Breast epithelium (tissue), 3 donors: ENCODE results near the gene TMEM8B.

Experiments
- POLR2A ChIP-seq: fragments of 450-650 bp; IDR thresholded peaks from one replicate; pipeline ENCODE4 v1.6.1; 2016; ENCODE audit warnings: antibody characterized with exemption, mild to moderate bottlenecking, moderate library complexity
- POLR2AphosphoS5 ChIP-seq, 3 donors: sonication (generic); formaldehyde crosslinking; IDR thresholded peaks; one replicate each; pipeline ENCODE4 v1.6.1; 2017; ENCODE audit warnings: antibody characterized with exemption in 3 of 3
- TF ChIP-seq, protein P1 (sequence below), 3 donors: fragments of 450-650 bp; IDR thresholded peaks; one replicate each; pipeline ENCODE4 v1.5.1; 2016 to 2017; ENCODE audit warnings: antibody characterized with exemption in 3 of 3, mild to moderate bottlenecking in 3 of 3, moderate library complexity in 3 of 3

DNA sequence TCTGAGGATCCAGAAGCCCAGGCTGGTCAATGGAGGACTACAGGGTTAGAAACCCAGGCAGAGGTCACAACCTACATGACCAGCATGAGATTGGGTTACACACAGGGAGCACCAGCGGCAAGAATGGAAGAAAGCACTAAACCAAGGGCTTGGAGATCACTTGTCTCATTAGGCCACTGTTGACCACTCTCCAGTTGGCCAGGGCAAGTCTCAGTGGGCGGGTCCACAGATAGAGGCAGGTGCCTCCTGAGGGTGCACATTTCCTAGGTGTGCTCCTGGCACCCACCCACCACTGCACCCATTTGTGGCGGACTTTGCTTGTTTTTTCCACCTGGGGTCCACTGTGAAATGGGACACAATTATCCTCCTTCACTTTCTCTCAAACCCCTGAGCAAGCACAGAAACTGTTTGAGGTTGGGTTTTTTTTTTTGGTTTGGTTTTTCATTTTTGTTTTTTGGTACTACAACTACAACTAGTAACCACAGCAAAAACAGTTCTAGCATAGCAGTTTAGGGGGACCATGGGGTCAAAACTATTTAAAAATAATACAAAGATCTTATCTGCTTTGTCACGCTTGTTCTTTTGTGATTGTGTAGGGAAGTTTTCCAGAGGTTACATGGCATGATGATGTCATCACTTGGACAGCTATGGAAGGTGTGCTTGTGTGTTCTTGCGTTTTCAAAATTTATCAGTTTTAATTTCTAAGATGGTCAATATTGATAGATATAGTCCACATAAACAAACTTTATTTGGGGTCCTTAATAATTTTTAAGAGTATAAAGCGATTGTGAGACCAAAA is 31.5 kb upstream of the TMEM8B start:
- TF ChIP-seq, protein P1, sequence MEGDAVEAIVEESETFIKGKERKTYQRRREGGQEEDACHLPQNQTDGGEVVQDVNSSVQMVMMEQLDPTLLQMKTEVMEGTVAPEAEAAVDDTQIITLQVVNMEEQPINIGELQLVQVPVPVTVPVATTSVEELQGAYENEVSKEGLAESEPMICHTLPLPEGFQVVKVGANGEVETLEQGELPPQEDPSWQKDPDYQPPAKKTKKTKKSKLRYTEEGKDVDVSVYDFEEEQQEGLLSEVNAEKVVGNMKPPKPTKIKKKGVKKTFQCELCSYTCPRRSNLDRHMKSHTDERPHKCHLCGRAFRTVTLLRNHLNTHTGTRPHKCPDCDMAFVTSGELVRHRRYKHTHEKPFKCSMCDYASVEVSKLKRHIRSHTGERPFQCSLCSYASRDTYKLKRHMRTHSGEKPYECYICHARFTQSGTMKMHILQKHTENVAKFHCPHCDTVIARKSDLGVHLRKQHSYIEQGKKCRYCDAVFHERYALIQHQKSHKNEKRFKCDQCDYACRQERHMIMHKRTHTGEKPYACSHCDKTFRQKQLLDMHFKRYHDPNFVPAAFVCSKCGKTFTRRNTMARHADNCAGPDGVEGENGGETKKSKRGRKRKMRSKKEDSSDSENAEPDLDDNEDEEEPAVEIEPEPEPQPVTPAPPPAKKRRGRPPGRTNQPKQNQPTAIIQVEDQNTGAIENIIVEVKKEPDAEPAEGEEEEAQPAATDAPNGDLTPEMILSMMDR (IDR thresholded peaks at IDR 0.05) = no peak
- no peak for TF ChIP-seq POLR2AphosphoS5 (IDR thresholded peaks at IDR 0.05)
- no peak for TF ChIP-seq POLR2A
